ENCODE data around the gene MTF1.

MTF1 gene

DNA sequence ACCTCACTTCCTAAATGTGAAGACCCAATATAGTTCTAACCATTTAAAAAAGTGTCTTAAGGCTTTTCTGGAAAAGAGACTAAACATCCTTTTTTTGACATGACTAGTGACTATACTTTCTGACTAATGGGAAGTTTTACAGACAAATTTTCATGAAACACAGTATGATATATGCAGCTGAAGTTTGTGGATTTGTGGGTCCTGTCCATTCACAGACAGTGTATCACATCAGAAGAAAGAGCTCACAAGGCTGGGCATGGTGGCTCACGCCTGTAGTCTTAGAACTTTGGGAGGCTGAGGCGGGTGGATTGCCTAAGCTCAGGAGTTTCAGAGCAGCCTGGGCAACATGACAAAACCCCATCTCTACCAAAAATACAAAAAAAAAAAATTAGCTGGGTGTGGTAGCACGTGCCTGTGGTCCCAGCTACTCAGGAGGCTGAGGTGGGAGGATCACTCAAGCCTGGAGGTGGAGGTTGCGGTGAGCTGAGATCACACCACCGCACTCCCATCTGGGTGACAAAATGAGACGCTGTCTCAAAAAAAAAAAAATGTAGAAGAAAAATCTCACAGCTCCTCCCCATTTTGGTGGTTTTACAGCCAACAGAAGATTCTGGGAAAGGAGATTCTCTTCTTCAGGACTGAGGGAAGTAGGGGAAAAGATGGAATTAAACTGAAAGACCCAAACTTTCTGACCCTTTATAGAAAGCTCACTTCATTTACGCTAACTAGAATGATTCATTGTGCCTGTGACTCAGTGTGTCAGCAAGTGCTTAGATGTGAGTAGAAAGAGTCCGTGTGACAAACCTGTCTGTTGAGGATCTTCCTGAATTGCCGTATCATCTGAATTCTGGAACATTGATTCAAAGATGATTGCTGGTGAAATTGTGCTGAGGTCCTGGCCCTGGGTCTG lies 36.2 kb downstream of the MTF1 start:
- TF ChIP-seq, protein P1, sequence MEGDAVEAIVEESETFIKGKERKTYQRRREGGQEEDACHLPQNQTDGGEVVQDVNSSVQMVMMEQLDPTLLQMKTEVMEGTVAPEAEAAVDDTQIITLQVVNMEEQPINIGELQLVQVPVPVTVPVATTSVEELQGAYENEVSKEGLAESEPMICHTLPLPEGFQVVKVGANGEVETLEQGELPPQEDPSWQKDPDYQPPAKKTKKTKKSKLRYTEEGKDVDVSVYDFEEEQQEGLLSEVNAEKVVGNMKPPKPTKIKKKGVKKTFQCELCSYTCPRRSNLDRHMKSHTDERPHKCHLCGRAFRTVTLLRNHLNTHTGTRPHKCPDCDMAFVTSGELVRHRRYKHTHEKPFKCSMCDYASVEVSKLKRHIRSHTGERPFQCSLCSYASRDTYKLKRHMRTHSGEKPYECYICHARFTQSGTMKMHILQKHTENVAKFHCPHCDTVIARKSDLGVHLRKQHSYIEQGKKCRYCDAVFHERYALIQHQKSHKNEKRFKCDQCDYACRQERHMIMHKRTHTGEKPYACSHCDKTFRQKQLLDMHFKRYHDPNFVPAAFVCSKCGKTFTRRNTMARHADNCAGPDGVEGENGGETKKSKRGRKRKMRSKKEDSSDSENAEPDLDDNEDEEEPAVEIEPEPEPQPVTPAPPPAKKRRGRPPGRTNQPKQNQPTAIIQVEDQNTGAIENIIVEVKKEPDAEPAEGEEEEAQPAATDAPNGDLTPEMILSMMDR (IDR thresholded peaks at IDR 0.05; ENCODE audit: insufficient read depth, low read length, poor library complexity, severe bottlenecking): no peak
- H3K4me3 ChIP-seq (replicated peaks; ENCODE audit: low read depth, low read length): no peak overlapping the region
- no peak for DNase-seq (ENCODE audit: extremely low read depth, insufficient read length)
- H3K27me3 ChIP-seq (replicated peaks; ENCODE audit: control insufficient read depth, insufficient read depth, low read length): no peaks in the 10 kb centered on the region
- H3K36me3 ChIP-seq (ENCODE audit: control insufficient read depth, insufficient read depth, low read length): peaks cover 16% of the 10 kb centered on the region

DNA sequence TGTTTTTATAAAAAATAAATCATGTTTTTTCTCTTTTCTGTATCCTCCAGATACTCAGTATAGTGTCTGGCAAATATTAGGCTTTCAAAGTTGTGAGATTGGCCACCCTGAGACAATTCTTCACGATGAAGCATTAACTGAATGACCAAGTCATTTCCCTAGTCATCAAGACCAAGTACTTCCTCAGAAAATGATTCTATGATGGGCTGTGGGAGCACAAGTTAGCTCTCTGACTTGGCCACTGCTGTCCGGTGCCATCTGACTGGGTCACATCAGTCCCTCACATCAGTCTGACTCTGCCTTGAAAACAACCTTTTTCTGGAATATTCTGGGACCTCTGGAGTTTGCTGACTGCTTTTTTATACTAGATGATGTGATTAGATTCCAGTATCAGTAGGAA lies 37.9 kb downstream of the MTF1 start:
- H3K36me3 ChIP-seq (ENCODE audit: control insufficient read depth, insufficient read depth, low read length): peaks cover 16% of the 10 kb centered on the region
- TF ChIP-seq, protein P1 (IDR thresholded peaks at IDR 0.05; ENCODE audit: insufficient read depth, low read length, poor library complexity, severe bottlenecking): no peak

DNA sequence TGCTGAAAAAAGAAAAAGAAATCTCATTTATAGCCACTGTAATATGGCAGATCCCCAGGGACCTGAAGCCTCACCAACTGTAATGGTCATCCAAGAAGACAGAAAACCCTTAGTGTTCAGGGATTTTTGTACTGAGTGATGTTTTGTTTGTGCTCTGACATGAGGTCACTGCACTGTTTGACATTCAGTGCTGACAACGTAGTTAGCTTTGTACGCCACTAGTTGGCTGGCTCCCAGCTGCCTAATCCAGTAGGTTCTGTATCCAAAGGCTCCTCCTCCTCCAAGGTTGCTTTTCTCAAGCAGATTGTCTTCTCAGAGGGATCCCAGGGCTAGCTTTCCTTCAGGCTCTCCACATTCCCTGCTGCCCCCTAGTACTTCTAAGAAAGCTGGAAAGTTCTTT lies 41.9 kb downstream of the MTF1 start:
- Histone ChIP-seq H3K36me3 (ENCODE audit: control insufficient read depth, insufficient read depth, low read length) (peaks cover 21% of the 10 kb centered on the region), H3K27me3 (replicated peaks; ENCODE audit: control insufficient read depth, insufficient read depth, low read length) (no peaks in the 10 kb centered on the region), H3K4me3 (replicated peaks; ENCODE audit: low read depth, low read length) (no peak overlapping the region)
- no peak for DNase-seq (ENCODE audit: extremely low read depth, insufficient read length)
- TF ChIP-seq, protein P1 (IDR thresholded peaks at IDR 0.05; ENCODE audit: insufficient read depth, low read length, poor library complexity, severe bottlenecking): no peak

More for the DNA sequence above, 37.9 kb downstream of the MTF1 start:
- no peak for DNase-seq (ENCODE audit: extremely low read depth, insufficient read length)
- Histone ChIP-seq H3K27me3 (replicated peaks; ENCODE audit: control insufficient read depth, insufficient read depth, low read length) (no peaks in the 10 kb centered on the region), H3K4me3 (replicated peaks; ENCODE audit: low read depth, low read length) (no peak overlapping the region)

DNA sequence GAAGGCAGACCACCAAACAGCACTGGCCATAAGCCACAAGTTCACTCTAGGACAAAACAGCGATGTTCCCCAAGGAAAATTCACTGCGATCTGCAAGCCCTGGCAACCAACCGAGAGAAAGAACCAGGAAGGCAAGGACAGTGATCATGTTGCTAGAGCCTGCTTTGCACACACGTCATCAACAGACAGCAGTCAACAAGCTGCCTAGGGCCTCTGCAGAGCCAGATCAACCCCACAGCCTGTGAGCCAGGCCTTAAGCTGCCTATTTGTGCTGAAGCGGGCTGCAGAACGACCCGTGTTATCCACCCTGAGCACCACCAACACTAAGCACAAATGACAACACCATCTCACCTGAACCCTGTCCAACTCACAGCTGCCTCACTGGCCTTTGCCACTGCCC lies 45.1 kb downstream of the MTF1 start:
- TF ChIP-seq, protein P1 (IDR thresholded peaks at IDR 0.05; ENCODE audit: insufficient read depth, low read length, poor library complexity, severe bottlenecking): no peak
- Histone ChIP-seq H3K36me3 (ENCODE audit: control insufficient read depth, insufficient read depth, low read length) (peaks cover 14% of the 10 kb centered on the region), H3K27me3 (replicated peaks; ENCODE audit: control insufficient read depth, insufficient read depth, low read length) (no peaks in the 10 kb centered on the region), H3K4me3 (replicated peaks; ENCODE audit: low read depth, low read length) (no peak overlapping the region)
- no peak for DNase-seq (ENCODE audit: extremely low read depth, insufficient read length)

DNA sequence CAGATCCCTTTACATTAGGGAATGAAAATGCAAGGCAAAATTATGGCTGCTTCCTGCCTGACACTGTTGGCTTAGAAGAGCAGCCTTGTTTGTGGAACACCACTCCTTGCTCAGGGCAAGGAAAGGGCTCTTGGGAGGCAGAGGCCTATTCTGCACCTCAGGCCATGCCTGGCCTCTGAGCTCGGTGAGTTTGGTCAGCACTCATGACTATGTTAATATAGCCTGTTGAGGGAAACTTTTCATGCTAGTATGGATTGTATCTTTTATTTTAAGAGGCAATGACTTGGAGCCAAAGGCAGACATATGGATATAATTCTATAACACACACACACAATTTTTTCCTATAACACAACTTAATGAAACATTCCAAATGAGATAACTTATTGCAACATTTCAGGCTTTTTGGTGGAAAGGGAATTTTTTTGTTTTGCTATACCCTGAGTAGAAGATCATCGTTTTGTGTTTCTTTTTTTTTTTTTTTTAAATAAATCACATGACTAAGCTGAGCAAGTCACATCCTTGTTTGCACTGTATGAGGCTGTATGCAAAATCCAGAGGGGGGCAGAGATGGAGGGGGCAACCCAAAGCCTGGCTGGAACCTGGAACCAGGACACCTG lies 45.8 kb downstream of the MTF1 start:
- Histone ChIP-seq H3K4me3 (replicated peaks; ENCODE audit: low read depth, low read length) (no peak overlapping the region), H3K27me3 (replicated peaks; ENCODE audit: control insufficient read depth, insufficient read depth, low read length) (no peaks in the 10 kb centered on the region), H3K36me3 (ENCODE audit: control insufficient read depth, insufficient read depth, low read length) (peaks cover 14% of the 10 kb centered on the region)
- DNase-seq (ENCODE audit: extremely low read depth, insufficient read length): no peak
- TF ChIP-seq, protein P1 (IDR thresholded peaks at IDR 0.05; ENCODE audit: insufficient read depth, low read length, poor library complexity, severe bottlenecking): no peak
